RWPE1 (cell line): ENCODE results near the gene ARHGEF7.

Experiments
- CTCF ChIA-PET: fragments of 350-600 bp; sonication (Branson Sonifier 250); formaldehyde crosslinking; extraction: SDS; loops from one replicate; lab custom pipeline; 2021; lab: Yijun Ruan, JAX
- POLR2A ChIA-PET: fragments of 400-600 bp; formaldehyde crosslinking; extraction: SDS; loops from one replicate; lab custom pipeline; 2020; ENCODE audit warnings: antibody characterized with exemption; ENCODE audit not compliant: low non-redundant PET; lab: Yijun Ruan, JAX
- DNase-seq: peaks from one replicate; pipeline ENCODE4 v3.0.0; 2012; ENCODE audit warnings: low spot score
- H3K27ac ChIP-seq: fragments of 450-650 bp; 2 replicates; pipeline ENCODE4 v1.5.1; 2017
- CTCF ChIP-seq: fragments of 450-650 bp; conservative IDR thresholded peaks from 2 replicates; pipeline ENCODE4 v1.5.1; 2017; ENCODE audit warnings: low read depth, mild to moderate bottlenecking

The ARHGEF7 gene

GRCh38 chr13:111289251-111289650 is 174.1 kb downstream of the ARHGEF7 start:
- no peak for DNase-seq
- ChIA-PET POLR2A (no interaction called here), CTCF (no interaction called here)
- TF ChIP-seq CTCF = no peak
- H3K27ac ChIP-seq = no peak overlapping the region

- ChIA-PET CTCF (no interaction called here), POLR2A (no interaction called here)
- H3K27ac ChIP-seq = no peak overlapping the region
- DNase-seq = no peak
- no peak for TF ChIP-seq CTCF
Observed at GRCh38 chr13:111291908-111292307, 176.8 kb downstream of the ARHGEF7 start.

GRCh38 chr13:111292710-111293485 is 177.8 kb downstream of the ARHGEF7 start:
- no peak overlapping the region for H3K27ac ChIP-seq
- CTCF ChIA-PET = no interaction called here
- no peak for TF ChIP-seq CTCF
- POLR2A ChIA-PET = no interaction called here
- no peak for DNase-seq

- H3K27ac ChIP-seq = no peak overlapping the region
- CTCF ChIA-PET = no interaction called here
- TF ChIP-seq CTCF = no peak
- DNase-seq = no peak
- POLR2A ChIA-PET = no interaction called here
Observed at GRCh38 chr13:111295886-111296285, 180.8 kb downstream of the ARHGEF7 start.

GRCh38 chr13:111296417-111296816 is 181.3 kb downstream of the ARHGEF7 start:
- no peak for DNase-seq
- TF ChIP-seq CTCF = no peak
- ChIA-PET CTCF (no interaction called here), POLR2A (no interaction called here)
- no peak overlapping the region for H3K27ac ChIP-seq

GRCh38 chr13:111298214-111298975 is 183.3 kb downstream of the ARHGEF7 start:
- no peak overlapping the region for H3K27ac ChIP-seq
- TF ChIP-seq CTCF = no peak
- POLR2A ChIA-PET = no interaction called here
- no peak for DNase-seq
- CTCF ChIA-PET = no interaction called here
